Stomach (tissue), 9 donors: ENCODE data around the gene SIGLECL1. TPM values are rescaled to one million over a fixed set of nuclear protein-coding genes. Genes with fewer than 3 reads are reported as not detected.

ENCODE experiments used
- DNase-seq, 2 donors: peaks; one replicate each; pipeline versions ENCODE4 v3.0.0 to v3.0.0-alpha.2; 2013 to 2019
- H3K27ac ChIP-seq, 5 donors: fragments of 200-600 bp in 4 of 5; sonication (generic) in 4 of 5; one replicate each; pipeline ENCODE4 v1.5.1; 2013 to 2019; ENCODE audit warnings: mild to moderate bottlenecking in 1 of 5, moderate library complexity in 1 of 5
- H3K27me3 ChIP-seq, 3 donors: fragments of 200-600 bp; sonication (generic); one replicate each; pipeline ENCODE4 v1.5.1; 2017 to 2019; ENCODE audit warnings: mixed run types in 1 of 3
- H3K36me3 ChIP-seq, 4 donors: fragments of 200-600 bp; sonication (generic); 1 replicate in 3 of 4; 2 replicates in 1 of 4; pipeline ENCODE4 v1.5.1; 2016 to 2019
- H3K4me1 ChIP-seq, 4 donors: fragments of 200-600 bp; sonication (generic); one replicate each; pipeline ENCODE4 v1.5.1; 2016 to 2019
- H3K4me3 ChIP-seq, 4 donors: fragments of 200-600 bp; sonication (generic) in 3 of 4; one replicate each; pipeline ENCODE4 v1.5.1; 2016 to 2019; ENCODE audit warnings: mild to moderate bottlenecking in 1 of 4
- H3K9me3 ChIP-seq, 4 donors: fragments of 200-600 bp; sonication (generic); one replicate each; pipeline ENCODE4 v1.5.1; 2016 to 2019
- EP300 ChIP-seq: sonication (generic); formaldehyde crosslinking; IDR thresholded peaks from one replicate; pipeline ENCODE4 v1.6.1; 2017; ENCODE audit warnings: antibody characterized with exemption
- POLR2A ChIP-seq, 4 donors: fragments of 450-650 bp; IDR thresholded peaks; one replicate each; pipeline ENCODE4 v1.6.1; 2016; ENCODE audit warnings: antibody characterized with exemption in 4 of 4, control low read depth in 2 of 4, mild to moderate bottlenecking in 1 of 4, moderate library complexity in 1 of 4
- POLR2AphosphoS5 ChIP-seq, 3 donors: sonication (generic); formaldehyde crosslinking; IDR thresholded peaks; one replicate each; pipeline ENCODE4 v1.6.1; 2016; ENCODE audit warnings: antibody characterized with exemption in 3 of 3
- WGBS, 5 donors: extraction: QIAGEN DNeasy Blood & Tissue Kit in 3 of 5; methylation state at CpG; one replicate each; pipeline versions ENCODE4 v1.1.5 to v1.1.7; 2013 to 2018; 5-methylcytosine and 5-hydroxymethylcytosine counted together
- intact Hi-C: fragments of 100-400 bp; cut with DNase I; formaldehyde crosslinking; loops from one replicate; pipeline ENCODE4 v1.15.1; 2023; ENCODE audit warnings: low total_unique reads
- polyA plus RNA-seq, 3 donors: library from polyadenylated mRNA; stranded (reverse); fragments of 200-250 nt; gene quantifications; one replicate each; pipeline ENCODE4 v1.2.3, GENCODE V29; 2013
- total RNA-seq, 5 donors: library from RNA; depleted of rRNA; stranded (reverse); fragments of >200 nt; gene quantifications; one replicate each; pipeline versions ENCODE4 v1.1.0 to v1.2.3, GENCODE V29; 2014 to 2016
- TF ChIP-seq, protein P1 (sequence below), 7 experiments: fragments of 450-650 bp in 4 of 7; fragments of 200-600 bp in 3 of 7; sonication (generic) in 3 of 7; IDR thresholded peaks; one replicate each; pipeline ENCODE4 v1.5.1; 2016 to 2019; ENCODE audit warnings: antibody characterized with exemption in 7 of 7, control low read depth in 2 of 7, mild to moderate bottlenecking in 1 of 7
- donor health status: healthy with polysubstance abuse.
- donor health status: Bipolar disorder and iron deficiency.
- donor health status: healthy.

The SIGLECL1 gene
- total and polyA plus RNA-seq, 8 donors, result not detected

DNA sequence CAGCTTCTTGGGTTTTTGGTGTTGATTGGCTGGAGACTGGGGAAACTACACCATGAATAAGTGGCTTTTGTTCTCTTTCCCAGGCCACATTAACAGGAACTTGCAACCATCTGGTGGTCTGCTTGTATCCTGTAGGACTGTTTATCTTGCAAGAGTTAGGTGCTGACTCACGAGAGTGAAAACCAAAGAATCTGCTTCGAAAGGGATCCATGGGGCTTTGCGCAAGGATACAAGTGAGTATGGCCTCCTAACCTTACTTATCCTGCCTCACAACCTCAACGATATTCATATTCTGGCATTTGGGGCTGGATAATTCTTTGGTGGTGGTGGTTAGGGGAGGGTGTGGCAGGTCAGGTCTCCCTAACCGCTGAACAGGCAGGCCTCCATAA lies 4.7 kb upstream of the SIGLECL1 start:
- Histone ChIP-seq H3K27me3 (peaks cover 0 to 4% (median 0%) of the 10 kb centered on the region in 3 donors), H3K4me1 (no peaks in the 10 kb centered on the region), H3K9me3 (peaks cover 0 to 6% (median 0%) of the 10 kb centered on the region in 4 donors), H3K27ac (no peak overlapping the region), H3K36me3 (no peaks in the 10 kb centered on the region), H3K4me3 (no peak overlapping the region)
- intact Hi-C loops, result no loop called here
- TF ChIP-seq EP300 (no peak), POLR2A (IDR thresholded peaks at IDR 0.05) (no peak), POLR2AphosphoS5 (IDR thresholded peaks at IDR 0.05) (no peak)
- TF ChIP-seq, protein P1, sequence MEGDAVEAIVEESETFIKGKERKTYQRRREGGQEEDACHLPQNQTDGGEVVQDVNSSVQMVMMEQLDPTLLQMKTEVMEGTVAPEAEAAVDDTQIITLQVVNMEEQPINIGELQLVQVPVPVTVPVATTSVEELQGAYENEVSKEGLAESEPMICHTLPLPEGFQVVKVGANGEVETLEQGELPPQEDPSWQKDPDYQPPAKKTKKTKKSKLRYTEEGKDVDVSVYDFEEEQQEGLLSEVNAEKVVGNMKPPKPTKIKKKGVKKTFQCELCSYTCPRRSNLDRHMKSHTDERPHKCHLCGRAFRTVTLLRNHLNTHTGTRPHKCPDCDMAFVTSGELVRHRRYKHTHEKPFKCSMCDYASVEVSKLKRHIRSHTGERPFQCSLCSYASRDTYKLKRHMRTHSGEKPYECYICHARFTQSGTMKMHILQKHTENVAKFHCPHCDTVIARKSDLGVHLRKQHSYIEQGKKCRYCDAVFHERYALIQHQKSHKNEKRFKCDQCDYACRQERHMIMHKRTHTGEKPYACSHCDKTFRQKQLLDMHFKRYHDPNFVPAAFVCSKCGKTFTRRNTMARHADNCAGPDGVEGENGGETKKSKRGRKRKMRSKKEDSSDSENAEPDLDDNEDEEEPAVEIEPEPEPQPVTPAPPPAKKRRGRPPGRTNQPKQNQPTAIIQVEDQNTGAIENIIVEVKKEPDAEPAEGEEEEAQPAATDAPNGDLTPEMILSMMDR (IDR thresholded peaks at IDR 0.05), result no peak
- 27 to 51% (median 48%) methylated on average over 5 of the region's 5 CpGs for WGBS, 5 donors
- peak in 1 of 2 donors; percentile 11 for DNase-seq

DNA sequence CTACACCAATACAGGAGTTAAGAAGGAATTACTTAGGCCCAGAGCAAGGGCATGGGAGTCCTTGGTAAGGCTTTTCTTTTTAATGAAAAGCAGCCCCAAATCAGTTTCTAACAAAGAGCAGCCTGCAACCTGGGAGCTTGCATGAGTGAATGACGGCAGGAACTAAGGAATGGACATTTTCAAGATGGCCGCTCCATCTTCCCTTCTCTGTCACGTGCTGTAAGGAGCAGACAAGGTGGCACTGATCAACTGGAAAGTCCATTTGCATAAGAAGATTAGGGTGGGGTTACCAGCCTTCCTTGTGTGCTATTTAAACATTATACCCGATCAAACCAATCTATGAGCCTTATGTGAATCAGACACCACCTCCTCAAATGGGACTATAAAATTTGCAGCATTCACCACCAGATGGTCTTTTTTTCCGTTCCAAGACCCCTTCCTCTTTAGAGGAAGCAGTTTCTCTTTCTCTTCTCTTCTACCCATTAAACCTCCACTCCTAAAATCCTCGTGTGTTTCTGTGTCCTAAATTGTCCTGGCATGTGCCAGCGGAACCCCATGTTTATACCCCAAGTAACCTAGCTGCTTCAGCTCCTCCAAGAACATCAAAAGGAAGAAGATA lies 2.8 kb upstream of the SIGLECL1 start:
- peaks cover 0 to 7% (median 0%) of the 10 kb centered on the region in 3 donors for H3K27me3 ChIP-seq
- H3K4me3 ChIP-seq, result no peak overlapping the region
- no peaks in the 10 kb centered on the region for H3K4me1 ChIP-seq
- intact Hi-C loops, result no loop called here
- 61 to 82% (median 71%) methylated on average over 7 of the region's 7 CpGs for WGBS, 5 donors
- H3K36me3 ChIP-seq, result no peaks in the 10 kb centered on the region
- DNase-seq, result no peak
- TF ChIP-seq POLR2A (IDR thresholded peaks at IDR 0.05) (no peak), POLR2AphosphoS5 (IDR thresholded peaks at IDR 0.05) (no peak), EP300 (no peak)
- TF ChIP-seq, protein P1 (IDR thresholded peaks at IDR 0.05), result no peak
- no peak overlapping the region for H3K27ac ChIP-seq
- peaks cover 0 to 8% (median 0%) of the 10 kb centered on the region in 4 donors for H3K9me3 ChIP-seq

DNA sequence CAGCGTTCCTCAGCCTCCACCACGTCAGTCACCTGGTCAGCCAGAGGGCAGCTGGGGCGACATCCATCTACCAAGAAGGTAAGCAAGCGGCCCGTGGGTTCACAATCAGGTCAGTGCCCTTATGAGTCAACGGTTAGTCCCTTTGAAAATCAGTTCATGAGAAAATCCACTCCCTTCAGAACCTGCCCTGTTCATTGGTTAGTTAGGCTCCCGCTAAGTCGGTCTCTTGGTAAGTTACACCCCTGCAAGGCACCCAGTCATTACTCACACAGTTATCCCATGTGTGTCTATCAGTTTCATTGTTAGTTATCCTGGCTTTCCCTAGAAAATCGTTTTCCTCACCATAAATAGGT lies 564 bp downstream of the SIGLECL1 start:
- Histone ChIP-seq H3K27me3 (peaks cover 0 to 7% (median 0%) of the 10 kb centered on the region in 3 donors), H3K9me3 (peaks cover 0 to 8% (median 0%) of the 10 kb centered on the region in 4 donors), H3K4me1 (no peaks in the 10 kb centered on the region), H3K36me3 (no peaks in the 10 kb centered on the region), H3K27ac (no peak overlapping the region), H3K4me3 (no peak overlapping the region)
- intact Hi-C loops, result no loop called here
- TF ChIP-seq, protein P1 (IDR thresholded peaks at IDR 0.05), result no peak
- TF ChIP-seq EP300, result no peak
- no peak for TF ChIP-seq POLR2AphosphoS5 (IDR thresholded peaks at IDR 0.05)
- TF ChIP-seq POLR2A (IDR thresholded peaks at IDR 0.05), result no peak
- no peak for DNase-seq
- WGBS, 5 donors, result 66 to 76% (median 74%) methylated on average over 6 to 9 of the region's 9 CpGs

DNA sequence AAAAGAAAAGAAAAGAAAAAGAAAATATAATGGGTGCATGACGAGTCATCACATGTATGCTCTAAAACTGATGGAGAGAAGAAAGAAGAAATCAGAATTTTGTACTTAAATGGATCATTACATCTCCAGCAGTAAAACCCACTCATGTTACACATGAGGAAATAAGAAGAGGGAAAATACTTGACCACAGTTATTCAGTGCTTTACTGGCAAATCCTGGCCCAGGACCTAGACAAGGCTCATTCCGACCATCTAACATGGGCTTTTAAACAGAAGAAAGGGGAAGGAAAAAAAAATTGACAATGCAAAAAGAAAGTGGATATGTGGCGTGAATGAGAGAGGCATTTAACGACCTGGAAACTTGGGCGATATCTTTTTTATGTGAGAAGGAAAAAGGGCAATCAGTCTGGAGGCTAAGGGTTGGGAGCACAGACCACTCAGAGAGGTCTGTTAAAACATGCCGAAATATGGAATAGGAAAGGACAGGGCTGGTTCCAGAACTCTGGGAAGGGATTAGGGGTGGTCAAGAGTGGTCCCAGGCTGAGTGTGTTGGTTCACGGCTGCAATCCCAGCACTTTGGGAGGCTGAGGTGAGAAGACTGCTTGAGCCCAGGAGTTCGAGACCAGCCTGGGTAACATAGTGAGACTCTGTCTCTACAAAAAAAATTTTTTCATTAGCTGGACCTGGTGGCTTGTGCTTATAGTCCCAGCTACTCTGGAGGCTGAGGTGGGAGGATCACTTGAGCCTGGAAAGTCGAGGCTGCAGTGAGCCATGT lies 1.6 kb downstream of the SIGLECL1 start:
- Histone ChIP-seq H3K4me3 (no peak overlapping the region), H3K9me3 (peaks cover 0 to 8% (median 0%) of the 10 kb centered on the region in 4 donors), H3K4me1 (no peaks in the 10 kb centered on the region), H3K27ac (no peak overlapping the region), H3K36me3 (no peaks in the 10 kb centered on the region), H3K27me3 (peaks cover 0 to 7% (median 0%) of the 10 kb centered on the region in 3 donors)
- no peak for DNase-seq
- no peak for TF ChIP-seq POLR2A (IDR thresholded peaks at IDR 0.05)
- TF ChIP-seq EP300, result no peak
- TF ChIP-seq, protein P1 (IDR thresholded peaks at IDR 0.05), result no peak
- no peak for TF ChIP-seq POLR2AphosphoS5 (IDR thresholded peaks at IDR 0.05)
- intact Hi-C loops, result no loop called here
- 68 to 80% (median 79%) methylated on average over 9 of the region's 9 CpGs for WGBS, 5 donors
